ENCODE results near the gene RPS6KB1.
A peak's percentile ranks its signal among the peaks of the same experiment; 100 is the strongest.

Gene RPS6KB1

DNA sequence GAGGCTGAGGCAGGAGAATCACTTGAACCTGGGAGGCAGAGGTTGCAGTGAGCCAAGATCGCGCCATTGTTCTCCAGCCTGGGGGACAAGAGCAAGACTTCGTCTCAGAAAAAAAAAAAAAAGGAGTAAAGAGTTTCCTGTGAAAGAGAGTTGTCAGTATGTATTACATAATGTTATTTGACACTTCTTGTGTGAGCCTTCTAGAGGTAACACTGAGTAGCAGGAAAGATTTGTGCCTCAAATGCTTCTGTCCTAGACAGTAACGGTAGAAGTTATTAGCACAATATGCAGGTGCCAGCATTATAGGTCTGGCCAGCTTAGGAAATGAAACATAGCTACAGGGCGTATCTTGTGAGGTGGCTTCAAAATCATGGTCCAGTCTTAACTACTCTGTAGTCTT lies 6.2 kb downstream of the RPS6KB1 start:
- peak; percentile 31; the same call in 1 of the 3 replicates for ATAC-seq
- TF ChIP-seq TOX (CRISPR knock-in tag; IDR thresholded peaks at IDR 0.05; ENCODE audit: borderline replicate concordance): no peak
- TF ChIP-seq ZC3H10 (CRISPR knock-in tag; IDR thresholded peaks at IDR 0.05): no peak
- TF ChIP-seq GLIS3 (CRISPR knock-in tag; IDR thresholded peaks at IDR 0.05): no peak
- TF ChIP-seq RARB (CRISPR knock-in tag; IDR thresholded peaks at IDR 0.05): no peak
- no peak for TF ChIP-seq ESRRG (CRISPR knock-in tag; IDR thresholded peaks at IDR 0.05)
- no peak for TF ChIP-seq ARNTL (CRISPR knock-in tag; IDR thresholded peaks at IDR 0.05; ENCODE audit: borderline replicate concordance, low read depth)
- TF ChIP-seq, protein P1, sequence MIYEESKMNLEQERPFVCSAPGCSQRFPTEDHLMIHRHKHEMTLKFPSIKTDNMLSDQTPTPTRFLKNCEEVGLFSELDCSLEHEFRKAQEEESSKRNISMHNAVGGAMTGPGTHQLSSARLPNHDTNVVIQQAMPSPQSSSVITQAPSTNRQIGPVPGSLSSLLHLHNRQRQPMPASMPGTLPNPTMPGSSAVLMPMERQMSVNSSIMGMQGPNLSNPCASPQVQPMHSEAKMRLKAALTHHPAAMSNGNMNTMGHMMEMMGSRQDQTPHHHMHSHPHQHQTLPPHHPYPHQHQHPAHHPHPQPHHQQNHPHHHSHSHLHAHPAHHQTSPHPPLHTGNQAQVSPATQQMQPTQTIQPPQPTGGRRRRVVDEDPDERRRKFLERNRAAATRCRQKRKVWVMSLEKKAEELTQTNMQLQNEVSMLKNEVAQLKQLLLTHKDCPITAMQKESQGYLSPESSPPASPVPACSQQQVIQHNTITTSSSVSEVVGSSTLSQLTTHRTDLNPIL (CRISPR knock-in tag; IDR thresholded peaks at IDR 0.05; ENCODE audit: low read depth): no peak
- no peak for TF ChIP-seq ZNF565 (CRISPR knock-in tag; conservative IDR thresholded peaks at IDR 0.05; ENCODE audit: low read depth)
- TF ChIP-seq, protein P2, sequence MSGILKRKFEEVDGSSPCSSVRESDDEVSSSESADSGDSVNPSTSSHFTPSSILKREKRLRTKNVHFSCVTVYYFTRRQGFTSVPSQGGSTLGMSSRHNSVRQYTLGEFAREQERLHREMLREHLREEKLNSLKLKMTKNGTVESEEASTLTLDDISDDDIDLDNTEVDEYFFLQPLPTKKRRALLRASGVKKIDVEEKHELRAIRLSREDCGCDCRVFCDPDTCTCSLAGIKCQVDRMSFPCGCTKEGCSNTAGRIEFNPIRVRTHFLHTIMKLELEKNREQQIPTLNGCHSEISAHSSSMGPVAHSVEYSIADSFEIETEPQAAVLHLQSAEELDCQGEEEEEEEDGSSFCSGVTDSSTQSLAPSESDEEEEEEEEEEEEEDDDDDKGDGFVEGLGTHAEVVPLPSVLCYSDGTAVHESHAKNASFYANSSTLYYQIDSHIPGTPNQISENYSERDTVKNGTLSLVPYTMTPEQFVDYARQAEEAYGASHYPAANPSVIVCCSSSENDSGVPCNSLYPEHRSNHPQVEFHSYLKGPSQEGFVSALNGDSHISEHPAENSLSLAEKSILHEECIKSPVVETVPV (CRISPR knock-in tag; IDR thresholded peaks at IDR 0.05): no peak
- no peak for TF ChIP-seq ZFP30 (CRISPR knock-in tag; IDR thresholded peaks at IDR 0.05)
- TF ChIP-seq, protein P3, sequence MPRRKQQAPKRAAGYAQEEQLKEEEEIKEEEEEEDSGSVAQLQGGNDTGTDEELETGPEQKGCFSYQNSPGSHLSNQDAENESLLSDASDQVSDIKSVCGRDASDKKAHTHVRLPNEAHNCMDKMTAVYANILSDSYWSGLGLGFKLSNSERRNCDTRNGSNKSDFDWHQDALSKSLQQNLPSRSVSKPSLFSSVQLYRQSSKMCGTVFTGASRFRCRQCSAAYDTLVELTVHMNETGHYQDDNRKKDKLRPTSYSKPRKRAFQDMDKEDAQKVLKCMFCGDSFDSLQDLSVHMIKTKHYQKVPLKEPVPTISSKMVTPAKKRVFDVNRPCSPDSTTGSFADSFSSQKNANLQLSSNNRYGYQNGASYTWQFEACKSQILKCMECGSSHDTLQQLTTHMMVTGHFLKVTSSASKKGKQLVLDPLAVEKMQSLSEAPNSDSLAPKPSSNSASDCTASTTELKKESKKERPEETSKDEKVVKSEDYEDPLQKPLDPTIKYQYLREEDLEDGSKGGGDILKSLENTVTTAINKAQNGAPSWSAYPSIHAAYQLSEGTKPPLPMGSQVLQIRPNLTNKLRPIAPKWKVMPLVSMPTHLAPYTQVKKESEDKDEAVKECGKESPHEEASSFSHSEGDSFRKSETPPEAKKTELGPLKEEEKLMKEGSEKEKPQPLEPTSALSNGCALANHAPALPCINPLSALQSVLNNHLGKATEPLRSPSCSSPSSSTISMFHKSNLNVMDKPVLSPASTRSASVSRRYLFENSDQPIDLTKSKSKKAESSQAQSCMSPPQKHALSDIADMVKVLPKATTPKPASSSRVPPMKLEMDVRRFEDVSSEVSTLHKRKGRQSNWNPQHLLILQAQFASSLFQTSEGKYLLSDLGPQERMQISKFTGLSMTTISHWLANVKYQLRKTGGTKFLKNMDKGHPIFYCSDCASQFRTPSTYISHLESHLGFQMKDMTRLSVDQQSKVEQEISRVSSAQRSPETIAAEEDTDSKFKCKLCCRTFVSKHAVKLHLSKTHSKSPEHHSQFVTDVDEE (CRISPR knock-in tag; IDR thresholded peaks at IDR 0.05): no peak
- TF ChIP-seq OSR1 (CRISPR knock-in tag; IDR thresholded peaks at IDR 0.05): no peak
- TF ChIP-seq, protein P4, sequence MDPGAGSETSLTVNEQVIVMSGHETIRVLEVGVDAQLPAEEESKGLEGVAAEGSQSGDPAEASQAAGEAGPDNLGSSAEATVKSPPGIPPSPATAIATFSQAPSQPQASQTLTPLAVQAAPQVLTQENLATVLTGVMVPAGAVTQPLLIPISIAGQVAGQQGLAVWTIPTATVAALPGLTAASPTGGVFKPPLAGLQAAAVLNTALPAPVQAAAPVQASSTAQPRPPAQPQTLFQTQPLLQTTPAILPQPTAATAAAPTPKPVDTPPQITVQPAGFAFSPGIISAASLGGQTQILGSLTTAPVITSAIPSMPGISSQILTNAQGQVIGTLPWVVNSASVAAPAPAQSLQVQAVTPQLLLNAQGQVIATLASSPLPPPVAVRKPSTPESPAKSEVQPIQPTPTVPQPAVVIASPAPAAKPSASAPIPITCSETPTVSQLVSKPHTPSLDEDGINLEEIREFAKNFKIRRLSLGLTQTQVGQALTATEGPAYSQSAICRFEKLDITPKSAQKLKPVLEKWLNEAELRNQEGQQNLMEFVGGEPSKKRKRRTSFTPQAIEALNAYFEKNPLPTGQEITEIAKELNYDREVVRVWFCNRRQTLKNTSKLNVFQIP (CRISPR knock-in tag; IDR thresholded peaks at IDR 0.05; ENCODE audit: borderline replicate concordance, low read depth): no peak
- no peak for TF ChIP-seq ZNF8 (CRISPR knock-in tag; IDR thresholded peaks at IDR 0.05)
- TF ChIP-seq, protein P5, sequence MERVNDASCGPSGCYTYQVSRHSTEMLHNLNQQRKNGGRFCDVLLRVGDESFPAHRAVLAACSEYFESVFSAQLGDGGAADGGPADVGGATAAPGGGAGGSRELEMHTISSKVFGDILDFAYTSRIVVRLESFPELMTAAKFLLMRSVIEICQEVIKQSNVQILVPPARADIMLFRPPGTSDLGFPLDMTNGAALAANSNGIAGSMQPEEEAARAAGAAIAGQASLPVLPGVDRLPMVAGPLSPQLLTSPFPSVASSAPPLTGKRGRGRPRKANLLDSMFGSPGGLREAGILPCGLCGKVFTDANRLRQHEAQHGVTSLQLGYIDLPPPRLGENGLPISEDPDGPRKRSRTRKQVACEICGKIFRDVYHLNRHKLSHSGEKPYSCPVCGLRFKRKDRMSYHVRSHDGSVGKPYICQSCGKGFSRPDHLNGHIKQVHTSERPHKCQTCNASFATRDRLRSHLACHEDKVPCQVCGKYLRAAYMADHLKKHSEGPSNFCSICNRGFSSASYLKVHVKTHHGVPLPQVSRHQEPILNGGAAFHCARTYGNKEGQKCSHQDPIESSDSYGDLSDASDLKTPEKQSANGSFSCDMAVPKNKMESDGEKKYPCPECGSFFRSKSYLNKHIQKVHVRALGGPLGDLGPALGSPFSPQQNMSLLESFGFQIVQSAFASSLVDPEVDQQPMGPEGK (CRISPR knock-in tag; IDR thresholded peaks at IDR 0.05; ENCODE audit: borderline replicate concordance): no peak
- TF ChIP-seq PPARA (CRISPR knock-in tag; IDR thresholded peaks at IDR 0.05; ENCODE audit: borderline replicate concordance): no peak
- TF ChIP-seq ZNF70 (CRISPR knock-in tag; IDR thresholded peaks at IDR 0.05): no peak
- no peak for TF ChIP-seq BACH2 (CRISPR knock-in tag; IDR thresholded peaks at IDR 0.05; ENCODE audit: borderline replicate concordance)
- no peak for TF ChIP-seq ZFP3 (CRISPR knock-in tag; IDR thresholded peaks at IDR 0.05)

DNA sequence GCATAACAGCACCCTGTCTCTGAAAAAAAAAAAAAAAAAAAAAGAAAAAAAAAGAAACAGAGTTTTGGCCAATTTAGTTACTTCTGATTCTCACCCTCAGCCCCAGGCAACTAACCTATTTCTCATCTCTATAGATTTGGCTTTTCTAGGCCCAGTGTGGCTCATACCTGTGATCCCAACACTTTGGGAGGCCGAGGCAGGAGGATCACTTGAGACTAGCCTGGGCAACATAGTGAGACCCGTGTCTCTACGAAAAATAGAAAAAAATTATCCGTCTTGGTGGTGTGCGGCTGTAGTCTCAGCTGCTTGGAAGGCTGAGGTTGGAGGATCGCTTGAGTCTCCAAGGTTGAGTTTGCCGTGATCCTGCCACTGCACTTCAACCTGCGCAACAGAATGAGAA lies 8.7 kb downstream of the RPS6KB1 start:
- ATAC-seq: no peak
- no peak for TF ChIP-seq ZNF565 (CRISPR knock-in tag; conservative IDR thresholded peaks at IDR 0.05; ENCODE audit: low read depth)
- TF ChIP-seq, protein P5 (CRISPR knock-in tag; IDR thresholded peaks at IDR 0.05; ENCODE audit: borderline replicate concordance): no peak
- TF ChIP-seq RARB (CRISPR knock-in tag; IDR thresholded peaks at IDR 0.05): no peak
- TF ChIP-seq ISL1 (CRISPR knock-in tag; IDR thresholded peaks at IDR 0.05): no peak
- TF ChIP-seq SNAI2 (CRISPR knock-in tag; IDR thresholded peaks at IDR 0.05): no peak
- TF ChIP-seq, protein P1 (CRISPR knock-in tag; IDR thresholded peaks at IDR 0.05; ENCODE audit: low read depth): no peak
- TF ChIP-seq ESRRG (CRISPR knock-in tag; IDR thresholded peaks at IDR 0.05): no peak
- no peak for TF ChIP-seq GLIS3 (CRISPR knock-in tag; IDR thresholded peaks at IDR 0.05)
- TF ChIP-seq ARNTL (CRISPR knock-in tag; IDR thresholded peaks at IDR 0.05; ENCODE audit: borderline replicate concordance, low read depth): no peak
